Uterus (tissue), 2 donors: ENCODE measurements around the gene DCST1.

ENCODE experiments used
- CTCF ChIP-seq, 4 experiments: fragments of 200-600 bp in 2 of 4; fragments of 450-650 bp in 2 of 4; sonication (generic) in 2 of 4; IDR thresholded peaks; one replicate each; pipeline ENCODE4 v1.5.1; 2016 to 2019; ENCODE audit warnings: antibody characterized with exemption in 4 of 4, mild to moderate bottlenecking in 2 of 4, moderate library complexity in 1 of 4
- POLR2A ChIP-seq, 2 donors: fragments of 450-650 bp; IDR thresholded peaks; one replicate each; pipeline ENCODE4 v1.6.1; 2016; ENCODE audit warnings: antibody characterized with exemption in 2 of 2, mild to moderate bottlenecking in 1 of 2, moderate library complexity in 1 of 2

- TF ChIP-seq CTCF (IDR thresholded peaks at IDR 0.05) (no peak), POLR2A (IDR thresholded peaks at IDR 0.05) (no peak)
Observed at GRCh38 chr1:155079487-155080311, 46.1 kb downstream of the DCST1 start.
